Stimulated activated naive CD8-positive, alpha-beta T cell treated with anti-CD3 and anti-CD28 coated beads, Interleukin-15, Interleukin-2, amounts not matched to agents 100 U/mL and 50 U/mL, for 24 hours (primary cell): ENCODE data around the gene KCNK17.

ENCODE experiments used
- ATAC-seq: fragments of 150-1000 bp; cut with Tn5 transposase; one replicate; pipeline ENCODE4 v1.10.0; 2021
- DNase-seq: peaks from one replicate; pipeline ENCODE4 v3.0.0; 2021

KCNK17 gene, protein sequence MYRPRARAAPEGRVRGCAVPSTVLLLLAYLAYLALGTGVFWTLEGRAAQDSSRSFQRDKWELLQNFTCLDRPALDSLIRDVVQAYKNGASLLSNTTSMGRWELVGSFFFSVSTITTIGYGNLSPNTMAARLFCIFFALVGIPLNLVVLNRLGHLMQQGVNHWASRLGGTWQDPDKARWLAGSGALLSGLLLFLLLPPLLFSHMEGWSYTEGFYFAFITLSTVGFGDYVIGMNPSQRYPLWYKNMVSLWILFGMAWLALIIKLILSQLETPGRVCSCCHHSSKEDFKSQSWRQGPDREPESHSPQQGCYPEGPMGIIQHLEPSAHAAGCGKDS

GRCh38 chr6:39314273-39314795 is at the start of gene KCNK17:
KCNK17 (minus strand) TSS chr6:39314419; CDS start chr6:39314320, 99 bp downstream.
- no peak for ATAC-seq
- no peak for DNase-seq

GRCh38 chr6:39363280-39363679 is 49.1 kb upstream of the KCNK17 start:
- ATAC-seq (no peak), DNase-seq (no peak)

GRCh38 chr6:39362487-39362865 is 48.3 kb upstream of the KCNK17 start:
- DNase-seq: no peak
- ATAC-seq: no peak

GRCh38 chr6:39361657-39362486 is 47.7 kb upstream of the KCNK17 start:
- peak; percentile 64 for DNase-seq

DNA sequence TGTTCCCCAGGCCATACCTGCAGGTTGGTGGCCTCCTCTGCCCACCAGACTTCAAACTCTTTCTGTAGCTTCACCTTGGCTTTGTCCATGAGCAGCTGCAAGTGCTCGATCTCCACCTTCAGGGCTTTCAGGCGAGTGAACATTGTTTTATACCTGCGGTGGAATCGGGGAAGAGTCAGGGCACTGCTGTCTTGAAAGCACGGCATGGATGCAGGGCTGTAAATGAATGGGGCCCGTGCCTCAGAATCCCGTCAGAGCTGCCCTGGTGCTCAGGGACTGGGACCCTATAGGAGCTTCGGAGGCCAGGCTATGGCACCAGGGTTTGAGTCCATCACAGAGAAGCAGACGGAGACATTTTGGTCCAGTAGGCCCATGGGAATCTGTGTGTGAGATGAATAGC is 46.2 kb upstream of the KCNK17 start:
- ATAC-seq (no peak), DNase-seq (no peak)

More at GRCh38 chr6:39361657-39362486, 47.7 kb upstream of the KCNK17 start:
- ATAC-seq: peak; percentile 64

DNA sequence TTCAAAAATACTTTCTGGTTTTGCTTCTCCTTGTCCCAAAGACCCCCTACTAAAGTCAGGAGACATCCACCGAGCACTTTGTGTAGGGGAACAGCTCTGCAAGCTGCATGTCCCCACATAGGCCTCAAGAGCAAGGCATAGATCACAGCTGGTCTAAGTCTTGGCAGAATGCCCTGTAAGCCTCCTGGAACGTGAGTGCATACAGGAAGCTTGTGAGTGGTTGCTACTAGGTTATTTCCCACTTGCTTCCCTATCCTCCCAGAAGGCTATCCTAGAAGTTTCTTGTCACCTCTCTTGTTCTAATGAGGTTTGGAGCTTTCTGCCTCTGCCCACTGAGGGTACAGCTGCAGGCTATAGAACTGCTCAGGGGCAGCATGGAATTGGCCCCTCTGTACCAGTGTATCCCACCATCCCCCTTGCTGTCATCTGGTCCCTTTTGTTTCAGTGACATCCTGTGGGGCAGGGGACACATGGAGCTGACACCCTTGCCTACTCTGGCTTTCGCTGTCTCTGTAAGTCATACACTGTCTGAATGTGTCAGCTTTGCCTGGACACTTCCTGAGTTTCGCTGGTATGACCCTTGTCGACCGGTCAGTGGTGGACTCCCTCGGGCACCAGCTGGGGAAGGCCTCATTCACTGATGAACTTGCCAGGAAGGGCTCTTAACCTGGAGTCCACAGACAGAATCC is 43.9 kb upstream of the KCNK17 start:
- DNase-seq (no peak), ATAC-seq (no peak)

DNA sequence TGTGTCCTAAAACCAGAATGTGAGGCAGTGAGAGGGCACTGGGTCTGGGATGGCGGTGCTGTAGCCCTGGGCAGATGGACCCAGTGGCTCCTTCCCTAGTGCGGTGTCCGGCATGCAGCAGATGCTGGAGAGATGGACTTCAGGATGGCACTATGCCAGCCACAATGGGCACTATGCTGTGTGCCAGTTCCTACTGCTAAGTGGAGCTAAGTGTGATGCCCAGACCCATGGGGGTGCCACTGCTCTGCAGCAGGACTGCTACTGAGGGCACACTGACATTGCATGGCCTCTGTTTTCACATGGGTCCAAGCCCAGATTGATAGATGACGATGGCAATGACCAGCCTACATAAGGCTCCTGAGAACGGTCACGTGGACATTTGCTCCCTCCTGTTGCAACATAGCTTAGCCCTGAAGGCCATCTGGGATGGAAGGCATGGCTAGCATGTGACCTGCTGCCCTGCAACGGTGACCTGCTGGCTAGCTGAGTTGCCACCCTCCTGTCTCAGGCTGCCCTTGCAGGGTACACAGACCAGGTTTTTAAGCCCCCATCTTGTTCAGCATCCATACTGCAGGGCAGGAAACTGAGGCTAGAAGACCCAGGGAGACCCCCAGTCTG is 39.6 kb upstream of the KCNK17 start:
- DNase-seq: no peak
- no peak for ATAC-seq

DNA sequence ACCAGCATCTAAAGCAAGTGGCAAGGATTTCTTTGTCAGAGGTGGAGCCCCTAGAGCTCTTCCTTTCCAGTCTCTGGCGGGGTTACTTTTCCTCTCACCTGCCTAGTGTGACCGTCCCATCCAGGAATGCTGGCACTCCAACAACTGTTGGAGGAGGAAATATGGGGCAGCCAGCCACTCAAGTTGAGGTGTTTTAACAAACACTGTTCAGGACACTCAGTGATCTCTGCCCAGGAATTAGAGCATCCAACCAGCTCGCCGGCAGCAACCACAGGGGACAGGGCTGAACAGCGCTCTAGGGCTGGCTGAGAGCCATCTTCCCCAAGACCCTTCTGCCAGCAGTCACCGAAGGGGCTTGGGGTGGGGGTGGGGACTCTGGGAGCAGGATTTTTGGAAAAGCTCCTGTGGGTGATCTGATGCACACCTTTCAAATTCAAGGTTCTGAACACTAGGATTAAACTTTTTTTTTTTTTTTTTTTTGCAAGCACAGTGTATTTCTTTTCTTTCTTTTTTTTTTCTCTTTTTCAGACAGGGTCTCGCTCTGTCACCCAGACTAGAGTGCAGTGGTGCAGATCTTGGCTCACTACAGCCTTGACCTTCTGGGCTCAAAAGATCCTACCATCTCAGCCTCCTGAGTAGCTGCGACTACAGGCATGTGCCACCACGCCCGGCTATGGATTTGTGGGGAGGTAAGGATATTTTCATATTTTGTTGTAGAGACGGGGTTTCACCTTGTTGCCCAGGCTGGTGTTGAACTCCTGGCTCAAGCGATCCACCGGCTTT is 36.7 kb upstream of the KCNK17 start:
- ATAC-seq: no peak
- no peak for DNase-seq

DNA sequence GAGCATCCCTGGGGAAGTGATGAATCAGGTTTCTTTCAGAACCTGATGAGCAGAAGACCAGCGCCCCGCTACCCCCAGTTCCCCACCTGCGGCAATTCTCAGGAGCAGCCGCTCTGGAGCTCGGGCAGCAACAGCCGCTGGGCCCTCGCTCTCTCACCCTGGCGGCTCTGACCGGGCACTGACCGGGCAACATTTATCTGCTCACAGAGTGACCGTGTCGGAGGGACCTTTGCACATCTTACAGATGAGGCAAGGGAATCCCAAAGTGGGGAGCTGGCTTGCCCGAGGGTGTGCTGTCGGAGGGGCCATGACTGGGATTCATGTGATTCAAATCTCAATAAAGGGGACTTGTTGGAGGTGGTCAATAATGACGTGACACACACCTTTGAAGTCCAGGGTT is 34.5 kb upstream of the KCNK17 start:
- DNase-seq (no peak), ATAC-seq (no peak)

DNA sequence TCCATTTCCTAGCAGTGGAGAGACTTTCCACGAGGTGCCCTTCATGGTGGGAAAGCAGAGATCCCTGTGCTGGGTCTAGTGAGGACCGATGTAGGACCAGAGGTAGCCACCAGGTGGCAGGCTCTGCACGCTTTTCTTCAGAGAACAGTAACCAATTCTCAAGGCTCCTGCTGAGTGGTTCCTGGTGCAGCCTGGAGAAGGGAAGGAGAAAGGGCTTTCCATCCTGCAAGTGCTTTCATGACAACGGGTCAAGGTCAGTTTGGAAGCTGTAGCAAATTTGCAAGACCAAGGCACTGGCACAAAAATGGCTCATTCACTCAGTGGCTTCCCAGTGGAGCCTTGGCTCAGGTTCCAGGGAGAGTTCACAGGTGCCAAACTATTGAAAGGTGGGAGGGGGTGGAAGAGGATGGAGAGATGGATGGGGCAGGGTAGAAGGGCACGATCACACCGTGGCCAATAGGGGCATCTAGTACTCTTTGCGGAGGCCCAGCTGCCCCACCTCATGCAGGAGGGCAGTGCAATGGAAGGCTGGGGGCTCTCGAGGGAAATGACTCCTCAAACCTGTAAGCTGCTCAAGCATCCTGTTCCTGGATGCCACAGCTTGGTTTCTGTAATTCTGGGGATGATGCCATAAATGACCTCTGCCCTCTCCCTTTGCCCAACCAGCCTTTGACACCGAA is 33.8 kb upstream of the KCNK17 start:
- DNase-seq (peak; percentile 69), ATAC-seq (peak; percentile 44)

DNA sequence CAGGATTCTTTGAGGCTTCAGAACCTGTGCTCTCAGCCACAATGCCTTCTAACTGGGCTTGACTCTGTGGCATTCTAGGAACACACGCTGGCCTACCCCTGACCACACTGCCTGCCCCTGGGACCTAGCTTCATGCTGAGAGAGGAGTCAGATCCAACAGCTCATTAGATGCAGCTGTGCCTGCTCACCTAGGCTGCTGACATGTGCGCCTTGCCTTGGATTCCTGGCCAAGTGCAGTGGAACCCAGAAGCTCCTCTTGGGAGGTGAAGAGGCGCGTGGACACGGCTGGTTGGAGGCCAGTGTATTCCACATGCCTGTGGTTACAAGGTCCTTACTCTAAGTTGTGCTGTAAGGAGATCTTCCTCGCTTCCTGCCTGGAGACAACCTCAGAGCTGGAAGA is 33.0 kb upstream of the KCNK17 start:
- DNase-seq: no peak
- no peak for ATAC-seq

DNA sequence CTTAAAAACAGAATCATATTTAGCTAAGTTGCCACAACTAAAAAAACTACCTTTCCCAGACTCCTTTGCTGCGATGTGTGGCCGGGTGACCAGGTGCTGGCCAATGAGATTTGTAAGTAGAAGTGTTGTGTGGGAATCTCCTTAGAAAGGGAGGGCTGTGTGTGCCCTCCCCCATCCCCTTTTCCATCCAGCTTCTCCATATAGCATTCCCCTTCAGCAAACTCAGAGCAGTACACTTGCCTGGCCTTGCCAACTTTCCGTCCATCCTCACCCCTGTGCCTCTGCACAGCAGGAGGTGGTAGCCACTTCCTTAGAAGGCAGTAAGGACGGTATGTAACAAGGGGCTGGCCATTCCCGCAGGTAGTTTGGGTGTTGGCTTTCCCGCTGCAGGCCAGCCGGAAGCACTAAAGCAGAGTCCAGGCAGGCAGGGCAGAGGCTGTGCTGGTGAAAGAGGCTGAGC is 30.6 kb upstream of the KCNK17 start:
- DNase-seq (no peak), ATAC-seq (no peak)

DNA sequence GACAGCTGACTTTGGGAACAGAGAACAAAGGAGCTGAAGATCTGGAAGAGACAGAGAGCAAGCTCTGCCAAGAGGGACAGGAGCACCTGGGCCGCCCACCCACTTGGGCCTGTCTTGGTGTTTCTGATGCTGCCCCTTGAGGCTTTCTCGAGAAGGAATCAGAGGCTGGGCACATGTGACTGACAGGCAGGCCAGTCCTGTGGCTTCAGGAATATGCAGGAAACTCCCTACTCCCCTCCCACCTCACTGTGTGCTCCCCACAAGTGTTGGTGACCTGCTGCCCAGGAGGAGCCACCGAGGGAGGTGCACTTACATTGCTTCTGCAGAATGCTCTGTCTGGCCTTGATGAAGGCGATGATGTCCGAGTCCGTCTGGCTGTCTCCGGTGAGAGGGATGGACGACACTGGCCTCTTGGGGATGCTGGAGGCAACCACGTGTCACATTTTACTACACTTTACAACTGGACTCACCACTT is 29.2 kb upstream of the KCNK17 start:
- ATAC-seq: no peak
- DNase-seq: no peak

DNA sequence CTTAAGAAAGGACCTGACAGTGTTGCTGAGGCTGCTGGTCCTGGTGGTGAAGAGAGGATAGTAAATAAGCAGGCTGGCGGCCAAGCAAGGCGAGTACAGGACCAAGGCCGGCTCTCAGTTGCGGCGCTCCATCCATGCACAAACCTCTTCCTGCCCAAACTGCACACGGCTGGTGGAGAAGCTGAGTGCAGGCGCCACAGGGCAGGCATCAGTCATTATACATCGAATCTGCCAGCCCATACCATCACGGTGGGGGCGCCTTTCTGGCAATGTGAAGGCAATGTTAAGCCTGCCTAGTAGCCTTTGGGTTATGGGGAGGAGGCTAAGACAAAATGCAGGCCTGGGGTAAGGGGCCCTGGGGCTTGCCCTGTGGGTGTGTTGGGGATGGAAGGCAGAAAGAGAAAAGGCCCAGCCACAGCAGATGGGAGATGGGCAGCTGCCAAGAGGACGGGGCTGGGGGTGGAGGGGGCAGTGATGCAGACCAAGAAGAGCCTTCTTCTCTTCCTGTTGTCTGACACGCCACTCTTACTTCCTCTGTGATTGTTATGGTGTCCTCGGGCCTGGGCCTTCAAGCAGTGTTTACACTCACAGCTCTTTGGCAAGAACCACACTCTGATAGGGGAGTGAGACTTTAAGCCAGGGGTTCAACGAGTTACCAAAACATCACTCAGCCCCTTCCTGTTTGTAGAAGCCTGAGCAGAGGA is 28.6 kb upstream of the KCNK17 start:
- ATAC-seq (no peak), DNase-seq (no peak)

GRCh38 chr6:39341937-39342336 is 27.7 kb upstream of the KCNK17 start:
- ATAC-seq (no peak), DNase-seq (no peak)

GRCh38 chr6:39341352-39341751 is 27.1 kb upstream of the KCNK17 start:
- ATAC-seq (no peak), DNase-seq (no peak)

DNA sequence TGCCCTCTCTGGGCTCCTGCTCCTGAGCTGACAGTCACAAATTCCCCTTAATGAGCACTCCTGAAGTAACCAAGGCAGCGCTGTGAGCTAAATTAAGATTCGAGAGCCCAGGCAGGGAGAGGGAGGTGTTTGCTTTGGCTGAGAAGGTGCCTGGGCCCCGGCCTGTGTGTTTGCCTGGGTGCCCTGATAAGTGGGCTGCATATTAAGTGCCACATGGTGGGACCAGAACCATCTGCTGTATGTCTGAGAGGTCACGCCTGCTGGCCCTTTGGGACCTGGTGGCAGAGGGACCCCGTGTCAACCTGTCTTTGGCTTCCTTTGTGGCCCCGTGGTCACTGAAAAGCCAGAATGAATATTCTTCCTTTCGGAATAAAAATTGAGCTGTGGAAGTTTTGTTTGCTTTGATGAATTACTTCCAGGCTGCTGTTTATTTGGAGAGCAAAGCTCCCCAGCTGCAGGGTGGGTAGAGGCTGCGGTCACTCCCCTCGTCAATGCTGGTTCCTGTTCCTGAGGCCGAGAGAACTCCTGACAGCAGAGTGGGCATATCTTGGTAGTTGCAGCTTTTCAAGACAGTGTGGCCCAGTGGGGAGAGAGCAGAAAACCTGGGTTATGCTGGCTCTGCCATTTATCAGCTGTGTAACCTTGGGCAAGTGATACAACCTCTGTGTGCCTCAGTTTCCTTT is 25.8 kb upstream of the KCNK17 start:
- ATAC-seq: no peak
- no peak for DNase-seq

GRCh38 chr6:39339096-39339867 is 25.1 kb upstream of the KCNK17 start:
- DNase-seq (no peak), ATAC-seq (no peak)

GRCh38 chr6:39338397-39338796 is 24.2 kb upstream of the KCNK17 start:
- no peak for DNase-seq
- ATAC-seq: no peak
